HepG2 (cell line): Measurements from ENCODE around the gene MRPL2.

Source experiments
- EP300 ChIP-seq, 3 experiments: sonication (generic) in 1 of 3; formaldehyde crosslinking in 1 of 3; IDR thresholded peaks; 2 replicates each; pipeline versions ENCODE4 v1.5.1 to v1.6.1; 2011 to 2020; ENCODE audit warnings: low read depth in 2 of 3, low read length in 2 of 3, borderline replicate concordance in 1 of 3, improper control_type of control experiment in 1 of 3, mild to moderate bottlenecking in 1 of 3, missing genetic modification reagents in 1 of 3, moderate library complexity in 1 of 3
- EZH2 ChIP-seq: conservative IDR thresholded peaks from 2 replicates; pipeline ENCODE4 v1.6.1; 2012; ENCODE audit warnings: mild to moderate bottlenecking, low read depth, low read length, moderate library complexity
- JUND ChIP-seq: sonication (generic); formaldehyde crosslinking; IDR thresholded peaks from 2 replicates; pipeline ENCODE4 v1.8.0; 2022; ENCODE audit warnings: mild to moderate bottlenecking, missing genetic modification reagents
- POLR2A ChIP-seq, 2 experiments: IDR thresholded peaks; 2 replicates each; pipeline ENCODE4 v1.6.1; 2011; ENCODE audit warnings: low read depth in 2 of 2, low read length in 2 of 2, mild to moderate bottlenecking in 1 of 2, moderate library complexity in 1 of 2; ENCODE audit not compliant: insufficient read depth in 1 of 2
- RBFOX2 ChIP-seq: fragments of 200-400 bp; formaldehyde crosslinking; IDR thresholded peaks from 2 replicates; pipeline ENCODE4 v1.6.1; 2017; ENCODE audit warnings: low read depth, mild to moderate bottlenecking, low read length
- TCF12 ChIP-seq, 2 experiments: fragments of 450-650 bp in 1 of 2; sonication (generic) in 1 of 2; formaldehyde crosslinking in 1 of 2; IDR thresholded peaks; 2 replicates each; pipeline versions ENCODE4 v1.6.1 to v1.8.0; 2017 to 2022; ENCODE audit warnings: antibody characterized with exemption in 1 of 2, mild to moderate bottlenecking in 1 of 2, missing genetic modification reagents in 1 of 2, moderate library complexity in 1 of 2
- ZBTB7A ChIP-seq: sonication (generic); formaldehyde crosslinking; IDR thresholded peaks from 2 replicates; pipeline ENCODE4 v1.8.0; 2022; ENCODE audit warnings: mild to moderate bottlenecking, missing genetic modification reagents
- ZNF512 ChIP-seq: sonication (generic); formaldehyde crosslinking; IDR thresholded peaks from 2 replicates; pipeline ENCODE4 v1.4.0; 2020; ENCODE audit warnings: mild to moderate bottlenecking, missing genetic modification reagents

GRCh38 chr6:43006251-43006650, 53.0 kb downstream of the MRPL2 start:
- TF ChIP-seq EP300 (IDR thresholded peaks at IDR 0.05; ENCODE audit: low read depth in 2 of 2, low read length in 2 of 2), result no peak
- no peak for TF ChIP-seq EP300 (CRISPR knock-in tag; IDR thresholded peaks at IDR 0.05; ENCODE audit: borderline replicate concordance)
- TF ChIP-seq RBFOX2, result no peak
- no peak for TF ChIP-seq ZNF512 (CRISPR knock-in tag)
- TF ChIP-seq EZH2, result no peak
- no peak for TF ChIP-seq TCF12 (IDR thresholded peaks at IDR 0.05)
- no peak for TF ChIP-seq TCF12 (CRISPR knock-in tag; IDR thresholded peaks at IDR 0.05)
- TF ChIP-seq ZBTB7A (CRISPR knock-in tag), result no peak
- no peak for TF ChIP-seq JUND (CRISPR knock-in tag)
- TF ChIP-seq POLR2A (IDR thresholded peaks at IDR 0.05; ENCODE audit: insufficient read depth in 1 of 2, low read depth in 2 of 2, low read length in 2 of 2), result no peak
